Thoracic aorta (tissue), 2 donors: Measurements from ENCODE around the gene LRRC46. TPM values are rescaled to one million over a fixed set of nuclear protein-coding genes. Genes with fewer than 3 reads are reported as not detected.

Experiments used
- ATAC-seq: fragments of 150-250 bp; one replicate; pipeline ENCODE4 v1.8.0; 2017; ENCODE audit warnings: low read depth; ENCODE audit not compliant: insufficient number of reproducible peaks, low FRiP score
- DNase-seq: peaks from one replicate; pipeline ENCODE4 v3.0.0-alpha.2; 2020; ENCODE audit warnings: low spot score
- H3K27ac ChIP-seq, 2 donors: fragments of 200-600 bp; sonication (generic); 1 replicate in 1 of 2; 2 replicates in 1 of 2; pipeline ENCODE4 v1.5.1; 2016; ENCODE audit warnings: mild to moderate bottlenecking in 2 of 2, moderate library complexity in 2 of 2
- H3K27me3 ChIP-seq: fragments of 200-600 bp; sonication (generic); replicated peaks from 2 replicates; pipeline ENCODE4 v1.6.0; 2016; ENCODE audit warnings: mild to moderate bottlenecking; ENCODE audit not compliant: insufficient read depth
- H3K36me3 ChIP-seq: fragments of 200-600 bp; sonication (generic); one replicate; pipeline ENCODE4 v1.5.1; 2016
- H3K4me1 ChIP-seq, 2 donors: fragments of 200-600 bp; sonication (generic); 1 replicate in 1 of 2; 2 replicates in 1 of 2; pipeline versions ENCODE4 v1.5.1 to v1.6.0; 2016; ENCODE audit warnings: low read depth in 2 of 2, mild to moderate bottlenecking in 1 of 2; ENCODE audit not compliant: control insufficient read depth in 1 of 2
- H3K4me3 ChIP-seq: fragments of 200-600 bp; sonication (generic); 2 replicates; pipeline ENCODE4 v1.5.1; 2016; ENCODE audit warnings: mild to moderate bottlenecking
- H3K9me3 ChIP-seq: fragments of 200-600 bp; sonication (generic); 2 replicates; pipeline ENCODE4 v1.5.1; 2016
- CTCF ChIP-seq: fragments of 200-600 bp; sonication (generic); IDR thresholded peaks from one replicate; pipeline ENCODE4 v1.5.1; 2019; ENCODE audit warnings: antibody characterized with exemption
- total RNA-seq, 2 donors: library from RNA; depleted of rRNA; stranded (reverse); fragments of >200 nt; gene quantifications; one replicate each; pipeline versions ENCODE4 v1.1.0 to v1.2.3, GENCODE V29; 2016

Gene LRRC46
- total RNA-seq, 2 donors from 2014 or later, result 0.42 TPM; not detected in 1

GRCh38 chr17:47875011-47875985, 43.8 kb downstream of the LRRC46 start:
- H3K4me1 ChIP-seq, result no peaks in the 10 kb centered on the region
- ATAC-seq (no peak), DNase-seq (no peak)
- H3K9me3 ChIP-seq, result no peaks in the 10 kb centered on the region
- no peak overlapping the region for H3K27ac ChIP-seq
- H3K36me3 ChIP-seq, result no peaks in the 10 kb centered on the region
- no peak overlapping the region for H3K4me3 ChIP-seq
- no peak for TF ChIP-seq CTCF
- peaks cover 8% of the 10 kb centered on the region for H3K27me3 ChIP-seq

GRCh38 chr17:47877368-47878034, 46.0 kb downstream of the LRRC46 start:
- DNase-seq (no peak), ATAC-seq (no peak)
- no peaks in the 10 kb centered on the region for H3K36me3 ChIP-seq
- peaks cover 4% of the 10 kb centered on the region for H3K27me3 ChIP-seq
- no peak overlapping the region for H3K27ac ChIP-seq
- no peak overlapping the region for H3K4me3 ChIP-seq
- TF ChIP-seq CTCF, result no peak
- no peaks in the 10 kb centered on the region for H3K9me3 ChIP-seq
- peaks cover 0 to 1% of the 10 kb centered on the region in 2 donors for H3K4me1 ChIP-seq

- no peak overlapping the region for H3K4me3 ChIP-seq
- no peaks in the 10 kb centered on the region for H3K9me3 ChIP-seq
- H3K36me3 ChIP-seq, result no peaks in the 10 kb centered on the region
- H3K27me3 ChIP-seq, result no peaks in the 10 kb centered on the region
- H3K4me1 ChIP-seq, result peaks cover 0 to 5% of the 10 kb centered on the region in 2 donors
- no peak for DNase-seq
- H3K27ac ChIP-seq, result no peak overlapping the region
- TF ChIP-seq CTCF, result no peak
- ATAC-seq, result no peak
Measured at GRCh38 chr17:47878203-47879027, 46.9 kb downstream of the LRRC46 start.

- Histone ChIP-seq H3K9me3 (no peaks in the 10 kb centered on the region), H3K27me3 (no peaks in the 10 kb centered on the region), H3K27ac (no peak overlapping the region), H3K36me3 (no peaks in the 10 kb centered on the region), H3K4me3 (no peak overlapping the region), H3K4me1 (peaks cover 0 to 5% of the 10 kb centered on the region in 2 donors)
- DNase-seq, result no peak
- ATAC-seq, result no peak
- TF ChIP-seq CTCF, result no peak
Measured at GRCh38 chr17:47879028-47879585, 47.6 kb downstream of the LRRC46 start.
